Lung (tissue), 16 donors: ENCODE data around the gene ZNF529. TPM values are rescaled to one million over a fixed set of nuclear protein-coding genes. Genes with fewer than 3 reads are reported as not detected.

Experiments used
- ATAC-seq: fragments of 200-7000 bp; cut with Tn5 transposase; one replicate; pipeline ENCODE4 v1.9.1; 2020; ENCODE audit warnings: moderate number of reproducible peaks; ENCODE audit not compliant: insufficient read depth, low FRiP score
- DNase-seq, 3 donors: peaks; one replicate each; pipeline ENCODE4 v3.0.0-alpha.2; 2013 to 2017
- H3K27ac ChIP-seq, 2 donors: one replicate each; pipeline ENCODE4 v1.5.1; 2013; ENCODE audit warnings: mild to moderate bottlenecking in 2 of 2, moderate library complexity in 2 of 2, control low read depth in 1 of 2, inconsistent platforms in 1 of 2, low read depth in 1 of 2, low read length in 1 of 2
- H3K27me3 ChIP-seq, 3 donors: one replicate each; pipeline ENCODE4 v1.5.1; 2013; ENCODE audit warnings: low read length in 2 of 3; ENCODE audit not compliant: control insufficient read depth in 3 of 3, insufficient read depth in 3 of 3
- H3K36me3 ChIP-seq, 4 donors: one replicate each; pipeline ENCODE4 v1.5.1; 2013; ENCODE audit warnings: low read length in 4 of 4, mild to moderate bottlenecking in 1 of 4, moderate library complexity in 1 of 4; ENCODE audit not compliant: control insufficient read depth in 4 of 4, insufficient read depth in 4 of 4
- H3K4me1 ChIP-seq, 5 donors: one replicate each; pipeline ENCODE4 v1.5.1; 2013; ENCODE audit warnings: low read length in 5 of 5, mild to moderate bottlenecking in 2 of 5, moderate library complexity in 1 of 5; ENCODE audit not compliant: control insufficient read depth in 5 of 5, insufficient read depth in 5 of 5
- H3K4me3 ChIP-seq: one replicate; pipeline ENCODE4 v1.5.1; 2013; ENCODE audit warnings: mild to moderate bottlenecking, control low read depth, moderate library complexity
- H3K9ac ChIP-seq, 2 donors: one replicate each; pipeline ENCODE4 v1.5.1; 2013; ENCODE audit warnings: low read length in 2 of 2, control low read depth in 1 of 2; ENCODE audit not compliant: insufficient read depth in 1 of 2
- H3K9me3 ChIP-seq, 4 donors: one replicate each; pipeline ENCODE4 v1.5.1; 2013; ENCODE audit warnings: low read length in 3 of 4, mild to moderate bottlenecking in 1 of 4, moderate library complexity in 1 of 4; ENCODE audit not compliant: control insufficient read depth in 4 of 4, insufficient read depth in 3 of 4
- WGBS, 2 donors: extraction: QIAGEN DNeasy Blood & Tissue Kit; methylation state at CpG; one replicate each; pipeline ENCODE4 v1.1.7; 2013; 5-methylcytosine and 5-hydroxymethylcytosine counted together
- long read RNA-seq, 5 donors: transcript quantifications; one replicate each; lab custom pipeline, GENCODE V29; 2026
- polyA plus RNA-seq, 2 donors: library from polyadenylated mRNA; stranded (reverse); fragments of 200-250 nt; gene quantifications; one replicate each; pipeline ENCODE4 v1.2.1, GENCODE V29; 2013
- total RNA-seq, 2 donors: library from RNA; depleted of rRNA in 1 of 2; stranded (reverse); fragments of >200 nt in 1 of 2; gene quantifications; one replicate each; pipeline ENCODE4 v1.2.1, GENCODE V29; 2014 to 2021
- TF ChIP-seq, protein P1 (sequence below): IDR thresholded peaks from 2 replicates; pipeline ENCODE4 v1.5.1; 2012; ENCODE audit warnings: mild to moderate bottlenecking; ENCODE audit errors: control extremely low read depth, extremely low read depth
- donor health status: control.
- donor health status: control.
- donor health status: Bipolar disorder and iron deficiency.
- donor health status: healthy.
- donor health status: DM: yes; HTN: yes; CAD: no.

Gene ZNF529
- total RNA-seq: 10 to 100 TPM in 1 of 2 donors, 1 to 10 TPM in 1; 7.1 to 26.4 TPM
- polyA plus RNA-seq: 1 to 10 TPM; 2.5 to 6.1 TPM
- long read RNA-seq, donor 1, full-length matches to known transcripts: 3 of 11 reads
- long read RNA-seq, donor 1, partial matches to known transcripts: 8 of 11 reads
- long read RNA-seq, donor 1, other reads (novel, unspliced or antisense): 0 of 11 reads
- long read RNA-seq, donor 2, full-length matches to known transcripts: 2 of 2 reads
- long read RNA-seq, donor 2, partial matches to known transcripts: 0 of 2 reads
- long read RNA-seq, donor 2, other reads (novel, unspliced or antisense): 0 of 2 reads
- long read RNA-seq, donor 3, full-length matches to known transcripts: 2 of 2 reads
- long read RNA-seq, donor 3, partial matches to known transcripts: 0 of 2 reads
- long read RNA-seq, donor 3, other reads (novel, unspliced or antisense): 0 of 2 reads
- long read RNA-seq, donor 4: 0 reads
- long read RNA-seq, donor 5, full-length matches to known transcripts: 3 of 23 reads
- long read RNA-seq, donor 5, partial matches to known transcripts: 20 of 23 reads
- long read RNA-seq, donor 5, other reads (novel, unspliced or antisense): 0 of 23 reads

DNA sequence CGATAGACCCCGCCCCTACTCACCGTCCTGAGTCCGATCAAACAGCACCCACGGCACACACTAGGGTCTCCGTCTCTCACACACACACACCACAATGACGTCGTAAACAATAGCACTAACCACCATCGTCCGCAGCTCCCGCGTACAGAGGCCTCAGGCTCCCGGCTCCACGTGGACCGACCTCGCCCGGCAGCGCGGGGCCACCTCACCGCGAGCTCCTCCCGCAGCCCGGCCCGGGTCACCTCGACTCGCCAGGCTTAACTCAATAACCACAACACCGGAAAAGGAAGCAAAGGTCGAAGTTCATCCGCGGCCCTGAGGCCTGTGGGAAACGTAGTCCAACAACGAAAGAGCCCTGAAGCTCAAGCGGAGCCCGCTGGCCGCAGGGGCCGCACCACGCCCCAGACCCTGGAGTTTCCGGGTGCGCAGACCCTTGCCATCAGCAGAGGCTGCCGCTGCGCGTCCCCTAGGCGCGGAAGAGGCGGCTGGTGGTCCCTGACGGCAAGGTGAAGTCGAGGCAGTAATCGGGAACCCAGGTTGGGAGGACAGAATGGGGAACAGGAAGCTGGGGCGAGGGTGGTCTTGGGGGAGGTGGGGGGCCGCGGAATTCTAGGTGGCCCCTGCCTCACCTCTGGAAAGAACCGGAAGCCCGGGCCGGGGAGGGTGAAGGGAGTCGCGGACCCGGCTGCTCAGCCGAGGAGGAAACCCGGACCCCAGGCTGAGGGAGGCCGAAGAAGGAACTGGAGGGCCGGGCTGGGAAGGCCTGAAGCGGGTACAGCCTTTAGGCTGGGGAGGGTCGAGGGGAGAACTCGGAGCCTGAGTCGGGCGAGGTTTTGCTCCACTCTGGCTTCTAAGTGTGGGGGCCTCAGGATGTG lies at the start of gene ZNF529:
Gene ZNF529 (minus strand): TSS at position 273 of the 875 bp plus-strand sequence. CDS start 946 bp downstream, outside the sequence.
- H3K4me3 ChIP-seq: peak within 1 kb of the TSS; percentile 96
- 0 to 1% methylated on average over 63 to 66 of the region's 66 CpGs for WGBS, 2 donors
- H3K4me1 ChIP-seq: peaks cover 4 to 20% (median 9%) of the 10 kb centered on the region in 5 donors
- H3K9me3 ChIP-seq: peaks cover 0 to 15% (median 2%) of the 10 kb centered on the region in 4 donors
- peak; percentile 96 for ATAC-seq
- H3K9ac ChIP-seq: peak within 1 kb of the TSS; percentile 89 to 95
- TF ChIP-seq, protein P1, sequence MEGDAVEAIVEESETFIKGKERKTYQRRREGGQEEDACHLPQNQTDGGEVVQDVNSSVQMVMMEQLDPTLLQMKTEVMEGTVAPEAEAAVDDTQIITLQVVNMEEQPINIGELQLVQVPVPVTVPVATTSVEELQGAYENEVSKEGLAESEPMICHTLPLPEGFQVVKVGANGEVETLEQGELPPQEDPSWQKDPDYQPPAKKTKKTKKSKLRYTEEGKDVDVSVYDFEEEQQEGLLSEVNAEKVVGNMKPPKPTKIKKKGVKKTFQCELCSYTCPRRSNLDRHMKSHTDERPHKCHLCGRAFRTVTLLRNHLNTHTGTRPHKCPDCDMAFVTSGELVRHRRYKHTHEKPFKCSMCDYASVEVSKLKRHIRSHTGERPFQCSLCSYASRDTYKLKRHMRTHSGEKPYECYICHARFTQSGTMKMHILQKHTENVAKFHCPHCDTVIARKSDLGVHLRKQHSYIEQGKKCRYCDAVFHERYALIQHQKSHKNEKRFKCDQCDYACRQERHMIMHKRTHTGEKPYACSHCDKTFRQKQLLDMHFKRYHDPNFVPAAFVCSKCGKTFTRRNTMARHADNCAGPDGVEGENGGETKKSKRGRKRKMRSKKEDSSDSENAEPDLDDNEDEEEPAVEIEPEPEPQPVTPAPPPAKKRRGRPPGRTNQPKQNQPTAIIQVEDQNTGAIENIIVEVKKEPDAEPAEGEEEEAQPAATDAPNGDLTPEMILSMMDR: no peak
- H3K27ac ChIP-seq: peak within 1 kb of the TSS; percentile 94 to 95
- peak; percentile 95 to 97 (median 97) for DNase-seq
- H3K36me3 ChIP-seq: peaks cover 12 to 24% (median 16%) of the 10 kb centered on the region in 4 donors
- H3K27me3 ChIP-seq: no peaks in the 10 kb centered on the region

DNA sequence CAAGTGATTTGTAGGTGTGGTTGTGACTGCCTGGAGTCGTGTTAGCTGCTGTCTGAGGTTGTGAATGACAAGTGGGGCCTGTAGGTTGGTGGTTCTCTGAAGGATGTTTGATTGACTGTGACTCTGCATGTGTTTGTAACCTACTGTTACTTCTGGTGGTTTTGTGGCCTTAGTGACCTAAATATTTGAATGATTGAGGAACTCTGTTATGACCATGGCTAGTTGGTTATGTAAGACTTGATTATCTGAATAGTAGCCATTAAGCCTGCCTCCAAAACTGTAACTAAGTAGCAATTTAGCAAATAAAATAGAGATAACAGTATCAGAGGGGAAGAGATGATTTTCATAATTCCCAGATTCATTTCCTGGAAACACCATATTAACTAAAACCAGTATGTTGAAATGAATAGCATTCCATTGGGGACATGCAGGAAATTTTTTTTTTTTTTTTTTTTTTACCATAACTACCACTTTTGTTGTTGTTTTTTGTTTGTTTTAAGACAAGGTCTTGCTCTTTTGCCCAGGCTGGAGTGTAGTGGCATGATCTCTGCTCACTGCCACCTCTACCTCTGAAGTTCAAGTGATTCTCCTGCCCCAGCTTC lies 32.9 kb upstream of the ZNF529 start:
- Histone ChIP-seq H3K9ac (peak overlapping the region; percentile 86 to 91), H3K36me3 (peaks cover 0 to 18% (median 11%) of the 10 kb centered on the region in 4 donors), H3K27ac (peak overlapping the region; percentile 72 to 88), H3K4me1 (peaks cover 0 to 7% (median 6%) of the 10 kb centered on the region in 5 donors), H3K4me3 (peak overlapping the region; percentile 59), H3K27me3 (no peaks in the 10 kb centered on the region), H3K9me3 (peaks cover 0 to 21% (median 0%) of the 10 kb centered on the region in 4 donors)
- no peak for ATAC-seq
- DNase-seq: no peak
- TF ChIP-seq, protein P1: no peak
- 6 to 9% methylated on average over 1 of the region's 1 CpG for WGBS, 2 donors

- Histone ChIP-seq H3K4me1 (peaks cover 0 to 7% (median 6%) of the 10 kb centered on the region in 5 donors), H3K36me3 (peaks cover 0 to 13% (median 11%) of the 10 kb centered on the region in 4 donors), H3K4me3 (peak within 1 kb of the TSS; percentile 59), H3K27me3 (no peaks in the 10 kb centered on the region), H3K9me3 (peaks cover 0 to 19% (median 0%) of the 10 kb centered on the region in 4 donors), H3K27ac (peak within 1 kb of the TSS; percentile 72 to 88), H3K9ac (peak within 1 kb of the TSS; percentile 86 to 91)
- TF ChIP-seq, protein P1: no peak
- ATAC-seq (peak; percentile 89), DNase-seq (peak; percentile 84 to 86 (median 84))
- 1 to 2% methylated on average over 64 to 73 of the region's 73 CpGs for WGBS, 2 donors
These were observed 32.2 kb upstream of the ZNF529 start, which contains the start of gene ZNF382 for GRCh38 chr19:36605101-36605876. Gene ZNF382 (plus strand): TSS chr19:36605313. CDS start chr19:36609915, 4,602 bp downstream.
